NT2/D1 (cell line): ENCODE measurements around the gene MSRB3.

ENCODE experiments used
- SUZ12 ChIP-seq: IDR thresholded peaks from 2 replicates; pipeline ENCODE4 v1.6.1; 2011; ENCODE audit not compliant: insufficient read length, insufficient read depth; ENCODE audit errors: extremely low read depth
- YY1 ChIP-seq: IDR thresholded peaks from 2 replicates; pipeline ENCODE4 v1.6.1; 2011; ENCODE audit not compliant: insufficient read length, insufficient read depth

- TF ChIP-seq YY1 = no peak
- TF ChIP-seq SUZ12 = no peak
Measured at GRCh38 chr12:65307169-65307501, 28.7 kb downstream of the MSRB3 start.
